ENCODE results near the gene SLC26A2.

Gene SLC26A2

DNA sequence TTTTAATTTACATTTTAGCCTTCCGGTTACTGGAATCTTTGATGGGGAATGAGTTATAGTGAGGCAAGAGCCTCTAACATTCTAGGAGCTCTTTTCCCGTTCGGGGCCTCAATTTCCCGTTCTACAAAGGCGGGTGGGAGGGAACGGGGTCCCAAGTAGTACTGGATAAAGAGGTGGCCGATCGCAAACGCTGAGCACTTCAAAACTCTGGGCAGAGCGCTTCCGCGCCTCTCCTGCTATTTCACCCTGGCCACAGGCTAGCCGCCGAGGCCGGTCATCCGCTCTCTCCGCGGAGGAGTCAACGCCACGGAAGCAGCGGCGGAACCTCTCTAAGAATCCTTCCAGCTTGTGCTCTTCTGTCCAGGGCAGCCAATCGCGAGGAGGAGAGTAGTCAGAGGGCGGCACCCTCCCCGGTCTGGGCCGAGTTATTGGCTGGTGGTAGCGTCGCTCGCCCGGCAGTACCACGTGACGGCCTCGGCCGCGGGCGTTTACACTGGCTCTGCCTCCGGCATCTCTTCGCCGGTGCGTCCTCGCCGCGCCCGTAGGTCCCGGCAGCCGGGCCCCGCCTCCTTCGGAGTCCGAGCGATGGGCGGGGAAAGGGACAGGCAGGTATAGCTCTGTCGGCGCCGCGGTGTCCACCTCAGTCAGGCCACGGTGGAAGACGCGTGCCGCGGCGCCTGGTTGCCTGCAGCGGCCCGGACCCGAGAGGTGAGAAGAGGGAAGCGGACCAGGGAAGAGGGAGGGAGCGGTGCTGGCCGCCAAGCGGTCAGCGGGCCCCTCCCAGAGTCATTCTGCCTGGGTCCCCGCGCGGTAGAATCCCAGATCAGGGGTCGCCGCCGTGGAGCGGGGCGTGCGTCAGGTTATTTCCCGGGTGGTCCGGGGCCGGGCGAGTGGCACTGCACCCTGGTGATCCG, at the start of gene SLC26A2:
Gene SLC26A2, plus strand, starts transcription at position 487 of the 914 bp plus-strand sequence. CDS start 16,895 bp downstream, outside the sequence.
- peak; percentile 90 for DNase-seq (ENCODE audit: low read depth)

DNA sequence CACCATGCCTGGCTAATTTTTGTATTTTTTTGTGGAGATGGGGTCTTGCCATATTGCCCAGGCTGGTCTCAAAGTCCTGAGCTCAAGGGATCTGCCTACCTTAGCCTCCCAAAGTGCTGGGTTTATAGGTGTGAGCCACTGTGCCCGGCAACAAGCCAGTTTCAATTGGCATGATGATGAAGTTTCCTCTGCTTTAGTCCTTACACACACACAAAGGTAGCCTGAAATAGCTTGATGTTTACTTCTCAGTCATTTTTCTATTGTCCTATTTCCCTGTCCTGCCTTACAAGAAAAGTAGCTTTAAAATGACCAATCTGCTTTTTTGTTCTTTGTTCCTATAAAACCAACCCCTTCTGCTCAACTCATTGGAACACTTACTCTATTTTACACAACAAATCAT, 49.5 kb upstream of the SLC26A2 start:
- DNase-seq (ENCODE audit: low read depth): no peak

DNA sequence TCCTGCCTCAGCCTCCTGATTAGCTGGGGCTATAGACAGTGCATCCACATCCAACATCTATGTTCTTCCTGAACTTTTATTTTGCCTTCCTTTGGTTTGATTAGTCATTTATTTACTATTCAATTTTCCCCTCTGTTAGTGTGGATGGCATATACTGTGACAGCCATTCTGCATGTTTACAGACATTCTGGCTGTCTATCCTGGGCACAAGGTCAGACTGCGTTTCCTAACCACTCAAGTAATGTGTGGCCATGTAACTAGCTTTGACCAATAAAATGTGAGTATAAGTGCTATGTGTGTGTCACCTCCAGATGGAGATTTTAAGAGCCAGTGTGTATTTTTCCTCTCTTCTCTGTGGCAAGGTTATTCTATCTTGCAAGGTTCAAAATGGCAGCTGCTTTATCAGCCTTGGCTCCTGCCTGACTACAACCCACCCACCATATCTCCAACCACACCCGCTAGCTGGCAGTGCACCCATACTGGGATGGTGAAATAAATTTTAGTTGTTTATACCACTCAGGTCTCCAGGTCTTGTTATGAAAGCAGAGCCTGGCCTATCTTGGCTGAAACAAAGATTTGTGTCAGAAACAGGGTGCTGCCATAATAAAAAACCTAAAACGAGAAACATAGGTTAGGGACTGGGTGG, 48.2 kb upstream of the SLC26A2 start:
- no peak for DNase-seq (ENCODE audit: low read depth)

DNA sequence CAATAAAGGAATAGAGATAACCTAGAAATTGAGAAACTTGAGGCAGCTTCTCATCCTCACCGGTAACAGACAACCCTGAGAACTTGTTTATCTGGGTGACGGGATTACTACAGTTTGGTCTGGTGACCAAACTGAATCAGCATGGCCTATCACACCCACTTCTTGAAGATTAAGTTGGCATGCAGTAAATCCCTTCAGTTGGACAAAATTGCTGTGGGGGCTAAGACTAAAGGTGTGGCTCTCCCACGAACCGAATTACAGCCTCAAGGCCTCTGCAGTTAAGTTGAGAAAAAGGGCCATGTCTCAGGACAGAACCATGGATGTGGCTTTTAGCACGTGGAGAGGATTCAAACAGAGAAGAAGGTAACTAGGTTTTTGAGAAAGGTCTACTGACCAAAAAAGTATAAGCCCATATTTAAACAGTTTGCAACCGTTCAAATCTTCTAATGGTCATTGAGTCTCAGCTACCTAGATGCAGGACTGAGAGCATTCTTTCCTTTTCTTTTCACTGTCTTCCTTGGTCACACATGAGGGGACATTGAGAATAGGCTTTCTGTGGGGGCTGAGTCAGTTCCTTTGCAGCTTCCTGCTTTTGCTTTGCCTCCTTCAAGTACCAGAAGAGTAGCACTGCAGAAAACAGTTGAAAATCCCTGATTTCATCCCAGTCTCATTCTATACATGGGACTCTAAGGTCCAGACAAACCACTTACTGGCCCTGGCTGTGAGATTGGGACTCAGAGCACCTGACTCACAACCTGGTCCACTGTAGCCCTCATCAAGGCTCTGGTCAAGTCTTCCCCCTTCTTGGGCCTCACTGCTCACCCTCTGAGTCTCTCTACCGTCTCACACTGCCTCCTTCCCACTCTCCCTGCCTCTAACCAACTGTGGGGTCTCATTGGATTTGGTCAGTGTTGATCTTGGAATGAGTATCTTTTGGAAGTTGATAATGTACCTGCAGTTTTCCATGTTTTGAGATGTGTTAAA, 46.8 kb upstream of the SLC26A2 start:
- no peak for DNase-seq (ENCODE audit: low read depth)

DNA sequence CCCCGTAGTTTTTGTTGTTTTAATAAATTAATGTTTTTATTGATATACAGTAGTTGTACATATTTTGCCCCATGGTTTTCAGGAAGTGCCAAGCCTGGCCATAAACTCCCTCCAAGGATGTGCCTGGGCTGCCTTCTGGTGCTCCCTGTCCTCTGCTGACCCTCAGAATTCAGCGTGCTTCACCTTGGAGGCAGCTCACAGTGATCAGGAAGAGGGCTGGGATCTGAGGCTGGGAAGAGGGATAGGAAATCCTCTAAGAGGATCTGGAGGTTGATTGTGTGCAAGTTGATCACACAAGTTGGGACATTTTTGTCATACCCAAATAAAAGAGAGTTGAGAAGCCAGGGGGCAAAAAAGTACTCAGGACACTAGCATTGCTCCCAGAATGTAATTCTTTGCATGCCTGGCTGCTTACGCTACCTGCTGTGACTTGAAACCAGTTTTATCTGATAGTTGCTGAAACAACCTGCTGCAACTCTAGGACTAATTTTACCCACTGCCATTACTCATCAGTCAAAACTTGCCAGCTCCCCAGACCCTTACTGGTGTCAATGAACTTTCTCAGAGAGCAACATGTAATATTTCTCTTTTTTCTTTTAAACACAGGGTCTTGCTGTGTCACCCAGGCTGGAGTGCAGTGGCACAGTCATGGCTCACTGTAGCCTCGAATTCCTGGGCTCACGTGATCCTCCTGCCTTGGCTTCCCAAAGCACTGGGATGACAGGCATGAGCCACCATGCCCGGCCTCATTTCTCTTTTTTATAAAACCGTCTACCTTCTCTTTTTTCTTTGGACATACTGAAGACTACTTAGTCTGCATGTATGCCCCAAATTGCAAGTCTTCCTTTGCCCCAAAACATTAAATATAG, 44.9 kb upstream of the SLC26A2 start:
- no peak for DNase-seq (ENCODE audit: low read depth)

DNA sequence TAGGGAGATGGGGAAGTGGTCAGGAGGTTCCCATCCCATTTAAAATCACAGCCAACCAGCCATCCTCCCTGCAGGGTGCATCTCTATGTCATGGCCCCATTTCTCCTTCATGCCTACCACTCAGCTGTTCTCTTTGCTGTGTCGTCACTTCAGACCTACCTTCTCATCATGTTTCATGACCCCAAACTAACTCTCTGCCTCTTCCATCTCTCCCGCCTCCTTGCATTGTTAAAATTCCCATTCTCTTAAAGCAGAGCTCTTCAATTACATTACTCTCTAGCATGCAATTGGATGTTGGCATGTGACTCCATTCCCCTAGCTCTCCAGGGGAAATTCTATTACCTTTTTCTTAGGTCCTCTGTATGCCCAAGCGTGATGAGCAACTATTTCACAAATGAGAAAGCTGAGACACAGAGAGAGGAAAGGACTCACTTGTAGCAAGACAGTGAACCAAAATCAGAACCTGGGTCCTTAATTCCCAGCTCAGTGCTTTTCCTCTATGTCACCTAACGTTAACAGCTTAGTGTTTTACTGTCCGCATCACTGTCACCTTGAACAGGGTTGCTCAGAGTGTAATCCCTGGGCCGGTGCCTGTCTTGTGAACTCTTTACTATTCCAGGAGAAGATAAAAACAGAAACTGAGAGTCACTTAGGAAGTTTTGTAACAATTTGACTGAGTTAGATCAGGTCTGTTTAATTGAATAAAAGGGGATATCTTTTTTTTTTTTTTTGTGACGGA, 44.1 kb upstream of the SLC26A2 start:
- DNase-seq (ENCODE audit: low read depth): no peak

DNA sequence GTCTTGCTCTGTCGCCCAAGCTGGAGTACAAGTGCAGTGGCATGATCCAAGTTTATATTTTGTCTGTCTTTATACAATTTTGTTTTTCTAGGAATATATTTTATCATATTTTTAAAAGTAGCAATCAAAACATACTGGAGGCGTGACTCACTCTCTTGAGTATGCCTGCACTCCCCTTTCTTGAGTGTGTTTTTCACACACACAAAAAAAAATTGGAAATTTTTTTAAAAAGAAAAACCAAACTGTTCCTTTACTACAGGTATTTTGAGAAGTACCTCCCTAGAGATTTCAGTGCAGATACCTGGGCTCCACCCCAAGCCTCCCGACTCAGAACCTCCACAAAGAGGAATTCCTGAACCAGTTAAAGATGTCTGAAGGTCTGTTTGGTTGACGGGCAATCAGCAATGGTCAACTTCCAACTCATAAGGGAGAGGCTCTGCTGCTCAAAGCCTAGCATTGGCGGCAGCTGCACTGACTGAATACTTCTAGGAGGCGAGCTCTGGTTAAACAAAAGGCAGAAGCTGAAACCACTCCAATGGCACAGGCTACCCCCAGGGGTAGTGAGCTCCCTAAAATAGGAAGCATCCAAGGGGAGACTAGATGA, 43.4 kb upstream of the SLC26A2 start:
- no peak for DNase-seq (ENCODE audit: low read depth)

DNA sequence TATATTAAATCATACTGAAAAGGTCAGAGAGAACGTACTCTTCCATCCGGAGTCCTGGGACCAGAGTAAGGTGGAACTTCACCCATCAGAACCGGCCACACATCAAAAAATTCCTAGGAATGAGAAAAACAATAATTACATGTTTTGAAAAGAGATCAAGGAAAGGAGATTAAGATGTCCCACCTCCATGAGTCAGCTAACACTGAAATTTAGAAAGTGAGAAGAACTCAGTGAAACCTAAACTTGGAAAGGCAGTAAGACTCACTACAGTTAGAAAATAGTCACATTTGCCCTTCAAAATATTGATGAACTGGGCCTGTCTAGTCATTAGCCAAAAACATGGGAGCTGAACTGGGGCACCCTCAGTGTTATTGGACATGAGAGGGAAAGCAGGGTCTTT, 39.0 kb upstream of the SLC26A2 start:
- no peak for DNase-seq (ENCODE audit: low read depth)

DNA sequence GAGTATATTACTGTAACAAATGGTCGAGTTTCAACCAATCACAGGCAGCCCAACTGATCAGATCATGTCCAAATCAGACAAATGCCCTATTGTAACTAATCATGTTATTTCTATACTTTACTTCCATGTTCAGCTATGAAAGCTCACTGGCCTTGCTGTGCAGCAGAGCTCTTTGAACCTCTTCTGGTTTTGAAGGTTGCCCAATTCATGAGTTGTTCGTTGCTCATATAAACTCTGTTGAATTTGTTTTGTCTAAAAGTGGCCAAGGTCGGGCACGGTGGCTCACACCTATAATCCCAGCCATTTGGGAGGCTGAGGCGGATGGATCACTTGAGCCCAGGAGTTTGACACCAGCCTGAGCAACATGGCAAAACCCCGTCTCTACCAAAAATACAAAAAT, 37.6 kb upstream of the SLC26A2 start:
- no peak for DNase-seq (ENCODE audit: low read depth)

DNA sequence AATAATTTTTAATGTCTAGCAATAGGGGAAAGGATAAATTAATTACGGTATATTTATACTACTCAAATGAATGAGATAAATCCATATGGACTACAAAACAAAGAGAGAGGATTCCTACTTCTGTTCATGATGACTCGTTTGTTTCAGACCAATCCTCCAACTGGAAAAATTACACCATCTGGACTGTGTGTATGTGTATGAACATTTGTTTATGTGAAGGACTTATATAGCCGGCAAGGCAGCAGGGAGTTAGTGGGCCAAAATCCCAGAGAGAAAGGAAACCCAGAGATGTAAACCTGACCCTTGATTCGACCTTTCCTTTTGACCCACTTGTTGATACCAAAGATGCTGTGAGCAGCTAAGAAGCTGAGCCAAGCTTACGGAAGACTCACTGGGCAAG, 36.1 kb upstream of the SLC26A2 start:
- no peak for DNase-seq (ENCODE audit: low read depth)

DNA sequence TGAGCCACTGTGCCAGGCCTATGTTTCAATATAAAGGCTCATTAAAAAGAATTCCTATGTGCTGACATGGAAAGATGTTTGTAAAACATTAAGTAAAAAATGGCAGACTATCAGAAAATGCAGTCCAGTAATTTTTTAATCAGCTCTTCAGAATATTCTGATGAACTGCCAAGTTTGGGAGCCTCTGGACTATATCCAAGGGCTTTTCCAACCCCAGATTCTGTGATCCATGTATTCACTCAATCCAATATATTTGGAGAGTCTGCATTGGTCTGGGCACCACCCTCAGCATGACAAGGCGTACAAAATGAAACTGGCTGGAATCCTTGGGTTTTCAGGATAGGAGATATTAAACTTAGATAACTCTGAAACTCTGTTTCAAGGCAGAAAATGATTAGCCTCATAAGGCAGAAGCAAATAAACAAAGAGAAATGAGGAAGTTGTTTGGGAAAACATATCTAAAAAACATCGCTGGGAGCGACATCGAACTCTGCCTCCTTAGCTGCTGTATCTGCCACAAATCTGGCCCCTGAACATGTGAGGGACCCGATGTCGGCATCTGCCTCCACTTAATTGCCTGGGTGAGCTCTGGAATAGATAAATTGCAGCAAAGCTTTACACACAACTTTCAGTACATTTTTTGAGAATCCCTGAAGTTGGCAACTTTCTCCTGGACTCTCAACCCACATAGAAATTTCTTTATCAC, 30.4 kb upstream of the SLC26A2 start:
- no peak for DNase-seq (ENCODE audit: low read depth)

DNA sequence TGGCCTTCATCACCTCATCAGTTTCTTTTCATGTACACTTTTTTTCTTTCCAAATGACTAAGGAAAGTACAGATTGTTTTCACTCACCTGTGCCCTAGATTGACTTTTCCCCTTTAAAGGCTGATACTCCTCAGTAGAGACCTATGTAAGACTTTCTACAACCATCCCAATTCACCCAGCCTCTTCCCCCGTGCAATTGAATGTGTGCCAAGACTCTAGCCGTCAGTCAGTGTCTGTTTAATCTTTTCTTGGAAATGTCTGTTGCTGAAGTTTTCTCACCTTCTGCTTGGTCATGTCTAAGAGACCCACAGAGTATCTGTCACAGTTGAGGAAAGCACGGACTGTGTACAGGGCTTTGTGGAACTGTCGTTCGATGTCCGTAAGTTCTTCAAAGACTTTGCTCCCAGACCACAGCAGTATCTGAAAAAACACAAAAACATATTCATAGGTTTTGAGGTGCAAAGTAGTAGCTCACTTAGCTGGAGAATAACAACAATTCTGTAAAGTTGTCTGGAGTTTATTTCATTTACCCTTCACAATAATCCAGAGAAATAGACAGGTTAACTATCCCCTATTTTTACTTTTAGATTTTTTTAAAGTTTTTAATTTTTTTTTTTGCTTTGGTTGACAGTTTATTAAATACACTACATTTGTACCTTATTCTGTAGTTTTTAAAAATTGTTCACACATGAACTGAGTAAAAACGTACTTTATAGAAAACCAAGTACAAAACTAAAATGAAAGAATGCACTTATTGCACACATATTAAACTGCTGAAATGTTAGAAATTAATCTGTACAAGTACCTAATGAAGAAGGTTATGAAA, 29.6 kb upstream of the SLC26A2 start:
- DNase-seq (ENCODE audit: low read depth): no peak

DNA sequence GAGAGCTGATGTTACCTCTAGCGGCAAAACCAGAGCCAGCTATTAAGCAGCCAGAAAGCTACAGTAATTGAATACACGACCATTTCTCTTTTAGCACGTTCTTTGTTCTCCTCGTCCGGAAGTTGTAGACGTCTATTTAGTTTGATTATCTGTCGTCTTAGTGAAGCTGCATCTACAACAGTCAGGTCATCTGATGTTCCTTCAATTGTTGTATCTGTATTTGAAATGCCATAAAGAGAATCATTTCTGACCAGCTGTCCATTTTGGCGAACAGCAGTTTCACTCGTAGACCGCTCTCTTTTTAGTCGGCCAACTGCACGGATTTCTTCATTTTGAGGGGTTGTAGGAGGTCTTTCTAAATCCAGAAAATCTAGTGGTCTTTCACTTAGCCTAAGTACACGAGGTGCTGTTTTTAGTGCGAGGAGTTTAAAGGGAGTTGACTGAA, 28.5 kb upstream of the SLC26A2 start:
- DNase-seq (ENCODE audit: low read depth): no peak

DNA sequence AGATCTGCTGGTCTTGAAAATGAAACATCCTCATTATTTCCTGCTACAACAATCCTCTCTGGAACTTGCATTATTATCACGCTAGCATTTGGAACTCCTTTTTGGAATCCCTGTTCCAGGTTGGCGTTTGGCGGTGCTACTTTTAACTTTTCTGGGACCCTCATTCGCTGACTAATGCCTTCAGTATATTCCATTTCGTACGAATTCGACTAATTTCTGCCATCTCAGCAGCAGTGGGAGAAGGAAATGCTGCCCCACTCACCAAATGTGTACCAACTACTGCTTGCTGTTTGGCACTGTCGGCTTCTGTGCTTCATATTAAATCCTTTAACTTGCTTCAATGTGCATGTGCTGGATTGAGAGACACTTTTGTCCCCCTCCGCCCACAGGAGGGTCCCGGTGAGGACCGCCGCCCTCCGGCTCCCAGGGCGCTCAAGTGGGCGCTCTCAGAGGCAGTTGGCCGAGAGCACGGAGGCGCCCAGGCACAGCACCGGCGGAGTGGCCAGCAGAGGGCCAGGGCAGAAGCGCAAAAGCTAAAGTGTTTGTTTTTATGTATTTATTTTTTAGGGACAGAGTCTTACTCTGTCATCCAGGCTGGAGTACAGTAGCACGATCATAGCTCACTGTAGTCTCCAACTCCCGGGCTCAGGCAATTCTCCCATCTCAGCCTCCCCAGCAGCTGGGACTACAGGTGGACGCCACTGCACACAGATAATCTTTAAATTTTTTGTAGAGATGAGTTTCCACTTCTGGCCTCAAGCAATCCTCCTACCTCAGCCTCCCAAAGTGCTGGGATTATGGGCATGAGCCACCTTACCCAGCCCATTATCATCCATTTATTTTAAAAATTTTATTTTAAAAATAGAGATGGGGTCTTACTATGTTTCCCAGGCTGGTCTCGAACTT, 27.9 kb upstream of the SLC26A2 start:
- no peak for DNase-seq (ENCODE audit: low read depth)

DNA sequence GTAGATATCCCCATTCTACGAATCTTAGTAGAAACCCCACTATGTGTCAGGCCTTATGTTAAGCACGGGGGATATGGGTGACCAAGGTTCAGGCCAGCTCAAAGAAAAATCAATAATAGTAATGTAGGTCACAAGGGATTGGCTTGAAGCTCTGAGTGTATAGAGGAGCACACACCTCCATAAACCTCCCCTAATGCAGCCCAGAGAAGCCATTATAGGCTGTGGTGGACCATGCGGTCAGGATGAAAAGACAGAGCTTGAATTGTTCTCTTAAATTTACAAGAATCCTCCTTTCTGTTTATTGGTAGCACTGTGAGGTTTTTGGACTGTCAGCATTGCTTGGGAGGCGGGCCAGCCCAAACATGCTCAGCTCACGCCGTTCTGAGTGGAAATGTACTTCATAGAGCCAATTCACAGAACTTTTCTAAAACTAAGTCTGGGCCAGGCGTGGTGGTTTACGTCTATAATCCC, 25.1 kb upstream of the SLC26A2 start:
- DNase-seq (ENCODE audit: low read depth): no peak

DNA sequence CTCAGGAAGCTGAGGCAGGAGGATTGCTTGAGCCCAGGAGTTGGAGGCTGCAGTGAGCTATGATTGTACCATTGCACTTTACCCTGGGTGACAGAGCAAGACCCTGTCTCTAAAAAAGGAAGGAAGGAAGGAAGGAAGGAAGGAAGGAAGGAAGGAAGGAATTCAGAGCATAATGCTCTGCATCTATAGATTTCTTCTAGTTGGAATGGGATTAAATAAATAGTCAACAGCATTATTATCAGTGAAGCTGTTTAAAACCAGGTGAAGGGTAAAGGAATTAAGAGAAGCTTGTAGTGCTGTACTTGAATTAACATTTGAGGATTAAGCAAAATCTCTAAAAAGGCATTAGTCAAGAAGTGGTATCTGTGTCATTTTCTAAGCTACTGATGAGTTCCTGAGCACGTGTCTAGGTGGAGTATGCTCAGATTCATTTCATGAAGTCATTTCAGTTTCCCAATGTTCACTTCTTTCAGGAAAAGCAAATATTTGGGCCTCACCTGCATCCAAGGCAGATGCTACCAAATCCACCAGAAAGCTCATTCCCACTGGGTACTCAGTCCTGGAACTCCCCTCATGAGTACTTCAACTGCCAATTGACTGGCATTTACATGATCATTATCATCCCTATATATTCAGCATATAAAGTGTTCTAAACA, 24.4 kb upstream of the SLC26A2 start:
- DNase-seq (ENCODE audit: low read depth): no peak

DNA sequence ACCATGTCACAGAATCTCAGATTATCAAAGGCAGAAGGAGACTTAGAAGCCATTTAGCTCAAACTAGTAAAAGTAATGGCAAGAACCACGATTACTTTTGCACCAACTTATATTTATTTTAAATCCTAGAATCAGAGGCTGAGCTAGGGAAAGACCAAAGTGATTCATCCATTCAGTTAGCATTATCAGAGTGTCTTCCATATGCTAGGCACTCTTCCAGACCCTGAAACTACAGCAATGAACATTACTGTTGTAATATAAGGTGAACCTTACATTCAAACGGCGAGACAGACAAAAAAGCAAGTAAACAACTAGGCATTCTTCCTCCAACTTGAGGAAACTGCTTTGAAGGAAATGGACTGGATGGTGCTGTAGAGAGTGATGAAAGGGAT, 23.9 kb upstream of the SLC26A2 start:
- no peak for DNase-seq (ENCODE audit: low read depth)

Data from stimulated activated CD8-positive, alpha-beta memory T cell treated with anti-CD3 and anti-CD28 coated beads, Interleukin-4, amount 100 ng/mL, for 24 hours (primary cell).